Neuronal stem cell (in vitro differentiated cells): ENCODE results near the gene NPHS1.

ENCODE experiments used
- DNase-seq: peaks from one replicate; pipeline ENCODE4 v3.0.0-alpha.2; 2013; ENCODE audit warnings: low spot score
- H2AFZ ChIP-seq: one replicate; pipeline ENCODE4 v1.6.1; 2013; ENCODE audit warnings: mild to moderate bottlenecking, low read length, inconsistent platforms
- H2AK5ac ChIP-seq: 2 replicates; pipeline ENCODE4 v1.6.1; 2013; ENCODE audit warnings: low read depth, mild to moderate bottlenecking, inconsistent platforms, low read length, moderate library complexity, mixed read lengths
- H2BK120ac ChIP-seq: 2 replicates; pipeline ENCODE4 v1.6.1; 2013; ENCODE audit warnings: low read depth, mild to moderate bottlenecking, inconsistent platforms, low read length, moderate library complexity, mixed read lengths
- H2BK12ac ChIP-seq: one replicate; pipeline ENCODE4 v1.6.1; 2013; ENCODE audit warnings: low read length, inconsistent platforms
- H2BK15ac ChIP-seq: 2 replicates; pipeline ENCODE4 v1.6.1; 2013; ENCODE audit warnings: mild to moderate bottlenecking, low read length, inconsistent platforms, mixed read lengths
- H2BK5ac ChIP-seq: one replicate; pipeline ENCODE4 v1.6.1; 2013; ENCODE audit warnings: inconsistent platforms, mild to moderate bottlenecking, low read length, moderate library complexity
- H3K14ac ChIP-seq: one replicate; pipeline ENCODE4 v1.6.1; 2013; ENCODE audit warnings: low read length, inconsistent platforms
- H3K18ac ChIP-seq: 2 replicates; pipeline ENCODE4 v1.6.1; 2013; ENCODE audit warnings: low read length, inconsistent platforms
- H3K23ac ChIP-seq: 2 replicates; pipeline ENCODE4 v1.6.1; 2013; ENCODE audit warnings: low read depth, mild to moderate bottlenecking, mixed read lengths, low read length, inconsistent platforms; ENCODE audit not compliant: poor library complexity
- H3K27ac ChIP-seq: replicated peaks from 3 replicates; pipeline ENCODE4 v1.5.1; 2013; ENCODE audit warnings: low read length, inconsistent platforms
- H3K27me3 ChIP-seq, 3 experiments: 2 replicates each; pipeline ENCODE4 v1.6.1; 2013; ENCODE audit warnings: low read length in 3 of 3, mild to moderate bottlenecking in 2 of 3, inconsistent platforms in 1 of 3, low read depth in 1 of 3, mixed read lengths in 1 of 3, moderate library complexity in 1 of 3; ENCODE audit not compliant: control insufficient read depth in 3 of 3, insufficient read depth in 3 of 3
- H3K36me3 ChIP-seq, 2 donors: replicated peaks in 1 of 2; 2 replicates each; pipeline ENCODE4 v1.6.1; 2013; ENCODE audit warnings: low read length in 2 of 2; ENCODE audit not compliant: control insufficient read depth in 2 of 2, insufficient read depth in 2 of 2
- H3K4ac ChIP-seq: 2 replicates; pipeline ENCODE4 v1.6.1; 2013; ENCODE audit warnings: inconsistent platforms, mild to moderate bottlenecking, low read length, moderate library complexity
- H3K4me1 ChIP-seq, 2 donors: 1 replicate in 1 of 2; 2 replicates in 1 of 2; pipeline ENCODE4 v1.6.1; 2013; ENCODE audit warnings: low read length in 2 of 2, low read depth in 1 of 2; ENCODE audit not compliant: control insufficient read depth in 2 of 2, insufficient read depth in 1 of 2
- H3K4me2 ChIP-seq: one replicate; pipeline ENCODE4 v1.6.1; 2013; ENCODE audit warnings: mild to moderate bottlenecking, low read length, inconsistent platforms; ENCODE audit not compliant: insufficient read depth, poor library complexity, severe bottlenecking
- H3K4me3 ChIP-seq, 2 donors: 2 replicates each; pipeline ENCODE4 v1.5.1; 2013; ENCODE audit warnings: low read length in 2 of 2, mild to moderate bottlenecking in 2 of 2, inconsistent platforms in 1 of 2, moderate library complexity in 1 of 2
- H3K79me1 ChIP-seq: one replicate; pipeline ENCODE4 v1.6.1; 2013; ENCODE audit warnings: low read depth, mild to moderate bottlenecking, inconsistent platforms, low read length, moderate library complexity
- H3K9ac ChIP-seq: one replicate; pipeline ENCODE4 v1.6.1; 2013; ENCODE audit warnings: mild to moderate bottlenecking, low read depth, low read length, inconsistent platforms; ENCODE audit not compliant: poor library complexity
- H3K9me3 ChIP-seq, 2 donors: replicated peaks in 1 of 2; 2 replicates each; pipeline versions ENCODE3 to v1.6.1; 2013; ENCODE audit warnings: low read length in 2 of 2, mild to moderate bottlenecking in 2 of 2, inconsistent platforms in 1 of 2, low read depth in 1 of 2, mixed read lengths in 1 of 2, moderate library complexity in 1 of 2; ENCODE audit not compliant: control insufficient read depth in 2 of 2, insufficient read depth in 1 of 2
- H4K8ac ChIP-seq: one replicate; pipeline ENCODE4 v1.6.1; 2013; ENCODE audit warnings: low read depth, mild to moderate bottlenecking, inconsistent platforms, low read length, moderate library complexity
- H4K91ac ChIP-seq: one replicate; pipeline ENCODE4 v1.6.1; 2013; ENCODE audit warnings: low read length, low read depth, mild to moderate bottlenecking, inconsistent platforms; ENCODE audit not compliant: poor library complexity
- WGBS, 2 donors: extraction: QIAGEN DNeasy Blood & Tissue Kit; methylation state at CpG; one replicate each; pipeline ENCODE4 v1.1.7; 2013; ENCODE audit warnings: missing lambda C conversion rate in 2 of 2, mixed read lengths in 1 of 2; ENCODE audit not compliant: insufficient read length in 2 of 2, insufficient replicate concordance in 1 of 2; ENCODE audit errors: extremely low coverage in 2 of 2; 5-methylcytosine and 5-hydroxymethylcytosine counted together

The NPHS1 gene

DNA sequence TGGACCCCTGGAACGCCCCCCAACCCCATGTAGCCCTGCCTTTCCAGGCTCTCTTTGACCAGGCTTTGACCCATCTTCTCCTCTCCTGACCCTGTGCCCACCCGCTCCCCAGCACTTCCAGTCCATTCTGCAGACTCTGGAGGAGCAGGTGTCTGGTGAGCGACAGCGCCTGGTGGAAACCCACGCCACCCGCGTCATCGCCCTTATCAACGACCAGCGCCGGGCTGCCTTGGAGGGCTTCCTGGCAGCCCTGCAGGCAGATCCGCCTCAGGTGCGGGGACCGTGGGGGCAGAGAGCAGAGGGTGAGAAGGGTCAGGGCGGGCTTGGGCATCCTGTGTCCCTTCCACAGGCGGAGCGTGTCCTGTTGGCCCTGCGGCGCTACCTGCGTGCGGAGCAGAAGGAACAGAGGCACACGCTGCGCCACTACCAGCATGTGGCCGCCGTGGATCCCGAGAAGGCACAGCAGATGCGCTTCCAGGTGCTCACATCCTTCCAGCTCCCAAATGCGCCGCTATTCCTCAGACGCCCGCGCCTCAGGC, 22.2 kb upstream of the NPHS1 start:
- WGBS, 2 donors, result no CpG with 5 or more reads among the region's 32 CpGs
- no peak overlapping the region for H3K4me2 ChIP-seq
- no peak overlapping the region for H4K91ac ChIP-seq
- H3K4me1 ChIP-seq, result peaks cover 0 to 3% of the 10 kb centered on the region in 2 donors
- no peak overlapping the region for H3K14ac ChIP-seq
- no peak overlapping the region for H3K18ac ChIP-seq
- H4K8ac ChIP-seq, result no peak overlapping the region
- H3K36me3 ChIP-seq, result peaks cover 45 to 76% of the 10 kb centered on the region in 2 donors
- DNase-seq, result no peak
- H2AK5ac ChIP-seq, result no peak overlapping the region
- no peak overlapping the region for H3K4ac ChIP-seq
- no peak overlapping the region for H3K9ac ChIP-seq
- H3K23ac ChIP-seq, result peak overlapping the region; percentile 55
- no peak overlapping the region for H3K4me3 ChIP-seq
- no peaks in the 10 kb centered on the region for H3K9me3 ChIP-seq
- H2BK120ac ChIP-seq, result no peak overlapping the region
- H2BK5ac ChIP-seq, result no peak overlapping the region
- no peak overlapping the region for H2BK15ac ChIP-seq
- H3K27me3 ChIP-seq, result no peaks in the 10 kb centered on the region
- peaks cover 5% of the 10 kb centered on the region for H3K79me1 ChIP-seq
- no peak overlapping the region for H2AFZ ChIP-seq
- H3K27ac ChIP-seq, result no peak overlapping the region
- H2BK12ac ChIP-seq, result no peak overlapping the region

DNA sequence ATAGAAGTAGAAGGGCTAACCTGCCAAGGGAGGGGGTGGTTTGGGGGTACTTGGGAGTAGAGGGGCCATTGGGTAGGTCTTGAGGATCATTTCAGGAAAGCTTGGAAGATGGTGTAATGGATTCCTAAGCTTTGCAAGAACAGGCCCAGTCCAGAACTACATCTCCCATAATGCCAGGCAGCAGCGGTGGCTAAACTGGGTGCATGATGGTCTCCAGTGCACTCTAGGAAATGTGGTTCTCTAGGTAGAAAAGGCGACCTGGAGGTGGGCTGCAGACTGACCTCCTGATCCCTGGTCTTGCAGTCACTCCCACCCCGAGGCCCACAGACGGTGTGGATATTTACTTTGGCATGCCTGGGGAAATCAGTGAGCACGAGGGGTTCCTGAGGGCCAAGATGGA, 19.9 kb upstream of the NPHS1 start:
- H2AFZ ChIP-seq, result no peak overlapping the region
- no peak overlapping the region for H3K4ac ChIP-seq
- peaks cover 33 to 54% of the 10 kb centered on the region in 2 donors for H3K36me3 ChIP-seq
- H3K18ac ChIP-seq, result no peak overlapping the region
- H3K9ac ChIP-seq, result no peak overlapping the region
- no peaks in the 10 kb centered on the region for H3K27me3 ChIP-seq
- H2AK5ac ChIP-seq, result no peak overlapping the region
- no peak overlapping the region for H2BK120ac ChIP-seq
- H3K23ac ChIP-seq, result no peak overlapping the region
- no peak overlapping the region for H2BK5ac ChIP-seq
- no peak overlapping the region for H2BK15ac ChIP-seq
- no peaks in the 10 kb centered on the region for H3K9me3 ChIP-seq
- no peak overlapping the region for H4K91ac ChIP-seq
- H3K27ac ChIP-seq, result no peak overlapping the region
- no peak overlapping the region for H3K14ac ChIP-seq
- DNase-seq, result no peak
- H4K8ac ChIP-seq, result no peak overlapping the region
- no peak overlapping the region for H2BK12ac ChIP-seq
- peaks cover 5% of the 10 kb centered on the region for H3K79me1 ChIP-seq
- H3K4me2 ChIP-seq, result no peak overlapping the region
- H3K4me3 ChIP-seq, result no peak overlapping the region
- H3K4me1 ChIP-seq, result peaks cover 7 to 10% of the 10 kb centered on the region in 2 donors
- no CpG with 5 or more reads among the region's 5 CpGs for WGBS, 2 donors

DNA sequence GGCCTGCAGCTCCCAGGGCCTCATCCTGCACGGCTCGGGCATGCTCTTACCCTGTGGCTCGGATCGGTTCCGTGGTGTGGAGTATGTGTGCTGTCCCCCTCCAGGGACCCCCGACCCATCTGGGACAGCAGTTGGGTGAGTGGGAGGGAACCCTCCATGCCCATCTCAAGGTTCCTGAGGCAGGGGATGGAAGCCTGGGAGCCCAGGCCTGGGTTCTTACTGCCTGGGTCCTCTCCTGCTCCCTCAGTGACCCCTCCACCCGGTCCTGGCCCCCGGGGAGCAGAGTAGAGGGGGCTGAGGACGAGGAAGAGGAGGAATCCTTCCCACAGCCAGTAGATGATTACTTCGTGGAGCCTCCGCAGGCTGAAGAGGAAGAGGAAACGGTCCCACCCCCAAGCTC, 19.3 kb upstream of the NPHS1 start:
- Histone ChIP-seq H3K79me1 (peaks cover 5% of the 10 kb centered on the region), H2BK5ac (no peak overlapping the region), H4K91ac (no peak overlapping the region), H2BK120ac (no peak overlapping the region), H3K23ac (no peak overlapping the region), H2AK5ac (peak overlapping the region; percentile 64), H3K36me3 (peaks cover 31 to 50% of the 10 kb centered on the region in 2 donors), H3K18ac (no peak overlapping the region), H4K8ac (no peak overlapping the region), H3K14ac (no peak overlapping the region), H2AFZ (no peak overlapping the region), H3K27me3 (no peaks in the 10 kb centered on the region), H3K4me2 (no peak overlapping the region), H3K4me1 (peaks cover 7 to 10% of the 10 kb centered on the region in 2 donors), H3K4ac (no peak overlapping the region), H3K4me3 (no peak overlapping the region), H3K27ac (no peak overlapping the region), H3K9ac (no peak overlapping the region), H2BK12ac (no peak overlapping the region), H2BK15ac (peak overlapping the region; percentile 5), H3K9me3 (no peaks in the 10 kb centered on the region)
- WGBS, 2 donors, result no CpG with 5 or more reads among the region's 12 CpGs
- DNase-seq, result no peak

DNA sequence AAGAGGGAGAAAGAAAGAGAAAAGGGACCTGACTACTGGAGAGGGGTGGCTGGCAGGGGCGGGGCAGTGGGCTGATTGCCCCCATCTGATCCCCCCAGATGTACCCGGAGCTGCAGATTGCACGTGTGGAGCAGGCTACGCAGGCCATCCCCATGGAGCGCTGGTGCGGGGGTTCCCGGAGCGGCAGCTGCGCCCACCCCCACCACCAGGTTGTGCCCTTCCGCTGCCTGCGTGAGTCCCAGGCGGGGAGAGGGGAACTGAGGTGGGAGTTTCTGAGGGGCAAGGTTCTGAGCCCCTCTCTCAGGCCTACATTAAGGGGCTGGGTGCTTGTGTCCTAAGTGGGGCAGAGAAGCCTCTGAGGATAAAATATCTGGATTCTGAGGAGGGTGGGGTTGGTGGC, 18.5 kb upstream of the NPHS1 start:
- DNase-seq, result no peak
- Histone ChIP-seq H2BK15ac (peak overlapping the region; percentile 34), H4K8ac (no peak overlapping the region), H3K36me3 (peaks cover 23 to 42% of the 10 kb centered on the region in 2 donors), H3K4ac (no peak overlapping the region), H3K23ac (no peak overlapping the region), H3K9ac (no peak overlapping the region), H3K27me3 (no peaks in the 10 kb centered on the region), H3K79me1 (peaks cover 5% of the 10 kb centered on the region), H2BK120ac (no peak overlapping the region), H3K27ac (peak overlapping the region; percentile 53), H3K4me3 (no peak overlapping the region), H3K4me2 (no peak overlapping the region), H2AK5ac (peak overlapping the region; percentile 64), H2AFZ (no peak overlapping the region), H4K91ac (no peak overlapping the region), H3K9me3 (no peaks in the 10 kb centered on the region), H3K4me1 (peaks cover 7 to 10% of the 10 kb centered on the region in 2 donors), H3K14ac (no peak overlapping the region), H2BK5ac (peak overlapping the region; percentile 84), H3K18ac (peak overlapping the region; percentile 87), H2BK12ac (peak overlapping the region; percentile 43)
- no CpG with 5 or more reads among the region's 12 CpGs for WGBS, 2 donors
